ENCODE data around the gene ADD3. TPM values are rescaled to one million over a fixed set of nuclear protein-coding genes. Genes with fewer than 3 reads are reported as not detected.
"Not testable (repeated sequence)": the region's sequence is repeated elsewhere in the genome, so short reads cannot be mapped to it uniquely, and the experiment has no call there.

Gene ADD3
- total RNA-seq, 1 experiment from 2014 or later = 86.7 TPM

DNA sequence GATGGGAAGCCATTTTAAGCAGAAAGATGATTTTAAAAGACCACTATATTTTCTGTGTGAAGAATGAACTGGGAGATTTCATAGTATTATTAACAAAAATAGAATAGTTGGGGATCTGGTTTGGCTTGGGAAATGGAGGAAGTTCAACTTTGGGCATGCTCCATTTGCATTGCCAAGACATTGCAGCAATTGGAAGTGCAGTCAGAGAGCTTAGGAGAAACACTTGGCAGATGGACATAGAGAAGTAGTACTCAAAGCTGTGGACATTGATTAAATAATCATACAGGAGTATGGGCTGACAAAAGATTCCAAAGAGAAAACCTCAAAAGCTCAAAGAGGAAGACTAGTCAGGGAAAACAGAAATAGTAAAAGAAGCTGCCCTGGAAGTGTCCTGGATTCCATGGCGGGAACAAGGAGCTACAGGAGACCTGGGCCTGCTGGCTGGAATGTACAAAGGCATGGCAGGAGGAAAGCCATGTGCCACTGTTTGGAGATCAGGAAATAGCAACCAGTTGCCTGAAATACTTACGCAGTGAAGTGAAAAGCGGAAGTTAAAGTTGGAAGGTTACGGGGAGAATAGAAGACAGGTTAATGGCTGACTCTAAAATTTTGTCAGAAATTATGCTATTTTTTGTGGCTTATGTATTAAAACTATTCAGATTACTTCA, 106.0 kb downstream of the ADD3 start:
- Mint-ChIP-seq H3K4me1 (no peaks in the 10 kb centered on the region), H3K36me3 (peaks cover 40% of the 10 kb centered on the region), H3K27me3 (ENCODE audit: low read depth) (no peaks in the 10 kb centered on the region), H3K27ac (no peak overlapping the region), H3K9me3 (no peaks in the 10 kb centered on the region), H3K4me3 (no peak overlapping the region)
- TF ChIP-seq ETV6 (CRISPR knock-in tag; IDR thresholded peaks at IDR 0.05) (no peak), IRF2 (CRISPR knock-in tag; IDR thresholded peaks at IDR 0.05; ENCODE audit: borderline replicate concordance, low read depth) (no peak), EMX1 (CRISPR knock-in tag; IDR thresholded peaks at IDR 0.05) (no peak), TEAD1 (CRISPR knock-in tag; IDR thresholded peaks at IDR 0.05) (no peak)
- TF ChIP-seq, protein P1, sequence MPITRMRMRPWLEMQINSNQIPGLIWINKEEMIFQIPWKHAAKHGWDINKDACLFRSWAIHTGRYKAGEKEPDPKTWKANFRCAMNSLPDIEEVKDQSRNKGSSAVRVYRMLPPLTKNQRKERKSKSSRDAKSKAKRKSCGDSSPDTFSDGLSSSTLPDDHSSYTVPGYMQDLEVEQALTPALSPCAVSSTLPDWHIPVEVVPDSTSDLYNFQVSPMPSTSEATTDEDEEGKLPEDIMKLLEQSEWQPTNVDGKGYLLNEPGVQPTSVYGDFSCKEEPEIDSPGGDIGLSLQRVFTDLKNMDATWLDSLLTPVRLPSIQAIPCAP (CRISPR knock-in tag; IDR thresholded peaks at IDR 0.05) = no peak
- DNase-seq (ENCODE audit: low spot score) = no peak
- no peak for ATAC-seq
- ChIA-PET CTCF (interaction anchor here (1.0 kb wide), 2 partner anchors 32 to 229 kb away, joined by 3 read pairs; no protein-coding TSS in a partner anchor), POLR2A (no interaction called here)

GRCh38 chr10:110114668-110115067, 106.9 kb downstream of the ADD3 start:
- CTCF ChIA-PET = not testable (repeated sequence)

DNA sequence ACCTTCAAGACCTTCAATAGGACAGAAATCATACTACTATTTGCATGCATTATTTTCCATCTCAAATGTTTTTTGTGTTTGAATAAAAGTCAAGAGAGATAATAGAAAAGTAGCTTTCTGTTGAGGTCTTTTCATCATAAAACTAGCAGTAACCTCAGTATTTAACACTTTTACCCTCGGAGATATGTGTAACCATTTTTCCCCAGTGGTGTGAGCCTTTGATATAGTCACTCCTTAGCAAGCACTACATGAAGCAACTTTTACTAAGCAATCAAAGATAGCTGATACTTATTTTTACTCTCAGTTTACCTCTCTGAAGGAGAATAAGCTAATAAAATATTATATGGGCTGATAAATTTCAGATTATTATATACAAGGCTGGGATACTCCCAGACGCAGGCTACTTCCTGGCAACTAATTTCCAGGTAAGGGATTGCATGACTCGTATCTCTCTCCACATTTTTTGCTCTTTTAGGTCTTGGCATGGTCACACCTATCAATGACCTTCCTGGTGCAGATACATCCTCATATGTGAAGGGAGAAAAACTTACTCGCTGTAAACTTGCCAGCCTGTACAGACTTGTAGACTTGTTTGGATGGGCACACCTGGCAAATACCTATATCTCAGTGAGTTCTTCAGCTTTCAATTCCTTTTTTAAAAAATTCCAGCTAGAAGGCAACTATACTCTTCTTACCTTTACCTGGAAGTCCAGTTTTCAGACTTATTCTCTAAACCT, 108.2 kb downstream of the ADD3 start:
- ChIA-PET CTCF (interaction anchor here (0.9 kb wide), 1 partner anchor 232 kb away, joined by 4 read pairs; no protein-coding TSS in a partner anchor), POLR2A (no interaction called here)
- DNase-seq (ENCODE audit: low spot score) (no peak), ATAC-seq (no peak)
- no peak overlapping the region for H3K4me3 Mint-ChIP-seq
- no peaks in the 10 kb centered on the region for H3K4me1 Mint-ChIP-seq
- H3K9me3 Mint-ChIP-seq = no peaks in the 10 kb centered on the region
- H3K27me3 Mint-ChIP-seq (ENCODE audit: low read depth) = no peaks in the 10 kb centered on the region
- no peak overlapping the region for H3K27ac Mint-ChIP-seq
- H3K36me3 Mint-ChIP-seq = peaks cover 56% of the 10 kb centered on the region
- TF ChIP-seq, protein P2, sequence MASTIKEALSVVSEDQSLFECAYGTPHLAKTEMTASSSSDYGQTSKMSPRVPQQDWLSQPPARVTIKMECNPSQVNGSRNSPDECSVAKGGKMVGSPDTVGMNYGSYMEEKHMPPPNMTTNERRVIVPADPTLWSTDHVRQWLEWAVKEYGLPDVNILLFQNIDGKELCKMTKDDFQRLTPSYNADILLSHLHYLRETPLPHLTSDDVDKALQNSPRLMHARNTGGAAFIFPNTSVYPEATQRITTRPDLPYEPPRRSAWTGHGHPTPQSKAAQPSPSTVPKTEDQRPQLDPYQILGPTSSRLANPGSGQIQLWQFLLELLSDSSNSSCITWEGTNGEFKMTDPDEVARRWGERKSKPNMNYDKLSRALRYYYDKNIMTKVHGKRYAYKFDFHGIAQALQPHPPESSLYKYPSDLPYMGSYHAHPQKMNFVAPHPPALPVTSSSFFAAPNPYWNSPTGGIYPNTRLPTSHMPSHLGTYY (CRISPR knock-in tag; IDR thresholded peaks at IDR 0.05) = no peak
- TF ChIP-seq FOXJ3 (CRISPR knock-in tag; IDR thresholded peaks at IDR 0.05; ENCODE audit: borderline replicate concordance) (no peak), CDX4 (CRISPR knock-in tag; IDR thresholded peaks at IDR 0.05; ENCODE audit: borderline replicate concordance) (no peak), GABPB1 (CRISPR knock-in tag; IDR thresholded peaks at IDR 0.05) (no peak), GRHL2 (CRISPR knock-in tag; IDR thresholded peaks at IDR 0.05; ENCODE audit: insufficient replicate concordance, severe bottlenecking) (no peak), FOXK1 (CRISPR knock-in tag; IDR thresholded peaks at IDR 0.05) (no peak), EMX1 (CRISPR knock-in tag; IDR thresholded peaks at IDR 0.05) (no peak), ELF4 (CRISPR knock-in tag; IDR thresholded peaks at IDR 0.05; ENCODE audit: low read depth) (no peak), SMAD3 (CRISPR knock-in tag; IDR thresholded peaks at IDR 0.05; ENCODE audit: borderline replicate concordance) (no peak), ZNF121 (CRISPR knock-in tag; IDR thresholded peaks at IDR 0.05) (no peak), ZBTB21 (CRISPR knock-in tag; IDR thresholded peaks at IDR 0.05; ENCODE audit: borderline replicate concordance) (no peak), ATF6 (CRISPR knock-in tag; IDR thresholded peaks at IDR 0.05) (no peak)
- TF ChIP-seq, protein P3, sequence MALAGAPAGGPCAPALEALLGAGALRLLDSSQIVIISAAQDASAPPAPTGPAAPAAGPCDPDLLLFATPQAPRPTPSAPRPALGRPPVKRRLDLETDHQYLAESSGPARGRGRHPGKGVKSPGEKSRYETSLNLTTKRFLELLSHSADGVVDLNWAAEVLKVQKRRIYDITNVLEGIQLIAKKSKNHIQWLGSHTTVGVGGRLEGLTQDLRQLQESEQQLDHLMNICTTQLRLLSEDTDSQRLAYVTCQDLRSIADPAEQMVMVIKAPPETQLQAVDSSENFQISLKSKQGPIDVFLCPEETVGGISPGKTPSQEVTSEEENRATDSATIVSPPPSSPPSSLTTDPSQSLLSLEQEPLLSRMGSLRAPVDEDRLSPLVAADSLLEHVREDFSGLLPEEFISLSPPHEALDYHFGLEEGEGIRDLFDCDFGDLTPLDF (CRISPR knock-in tag; IDR thresholded peaks at IDR 0.05) = no peak
- TF ChIP-seq, protein P4, sequence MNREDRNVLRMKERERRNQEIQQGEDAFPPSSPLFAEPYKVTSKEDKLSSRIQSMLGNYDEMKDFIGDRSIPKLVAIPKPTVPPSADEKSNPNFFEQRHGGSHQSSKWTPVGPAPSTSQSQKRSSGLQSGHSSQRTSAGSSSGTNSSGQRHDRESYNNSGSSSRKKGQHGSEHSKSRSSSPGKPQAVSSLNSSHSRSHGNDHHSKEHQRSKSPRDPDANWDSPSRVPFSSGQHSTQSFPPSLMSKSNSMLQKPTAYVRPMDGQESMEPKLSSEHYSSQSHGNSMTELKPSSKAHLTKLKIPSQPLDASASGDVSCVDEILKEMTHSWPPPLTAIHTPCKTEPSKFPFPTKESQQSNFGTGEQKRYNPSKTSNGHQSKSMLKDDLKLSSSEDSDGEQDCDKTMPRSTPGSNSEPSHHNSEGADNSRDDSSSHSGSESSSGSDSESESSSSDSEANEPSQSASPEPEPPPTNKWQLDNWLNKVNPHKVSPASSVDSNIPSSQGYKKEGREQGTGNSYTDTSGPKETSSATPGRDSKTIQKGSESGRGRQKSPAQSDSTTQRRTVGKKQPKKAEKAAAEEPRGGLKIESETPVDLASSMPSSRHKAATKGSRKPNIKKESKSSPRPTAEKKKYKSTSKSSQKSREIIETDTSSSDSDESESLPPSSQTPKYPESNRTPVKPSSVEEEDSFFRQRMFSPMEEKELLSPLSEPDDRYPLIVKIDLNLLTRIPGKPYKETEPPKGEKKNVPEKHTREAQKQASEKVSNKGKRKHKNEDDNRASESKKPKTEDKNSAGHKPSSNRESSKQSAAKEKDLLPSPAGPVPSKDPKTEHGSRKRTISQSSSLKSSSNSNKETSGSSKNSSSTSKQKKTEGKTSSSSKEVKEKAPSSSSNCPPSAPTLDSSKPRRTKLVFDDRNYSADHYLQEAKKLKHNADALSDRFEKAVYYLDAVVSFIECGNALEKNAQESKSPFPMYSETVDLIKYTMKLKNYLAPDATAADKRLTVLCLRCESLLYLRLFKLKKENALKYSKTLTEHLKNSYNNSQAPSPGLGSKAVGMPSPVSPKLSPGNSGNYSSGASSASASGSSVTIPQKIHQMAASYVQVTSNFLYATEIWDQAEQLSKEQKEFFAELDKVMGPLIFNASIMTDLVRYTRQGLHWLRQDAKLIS (CRISPR knock-in tag; IDR thresholded peaks at IDR 0.05; ENCODE audit: borderline replicate concordance) = no peak
- TF ChIP-seq, protein P5, sequence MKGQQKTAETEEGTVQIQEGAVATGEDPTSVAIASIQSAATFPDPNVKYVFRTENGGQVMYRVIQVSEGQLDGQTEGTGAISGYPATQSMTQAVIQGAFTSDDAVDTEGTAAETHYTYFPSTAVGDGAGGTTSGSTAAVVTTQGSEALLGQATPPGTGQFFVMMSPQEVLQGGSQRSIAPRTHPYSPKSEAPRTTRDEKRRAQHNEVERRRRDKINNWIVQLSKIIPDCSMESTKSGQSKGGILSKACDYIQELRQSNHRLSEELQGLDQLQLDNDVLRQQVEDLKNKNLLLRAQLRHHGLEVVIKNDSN (CRISPR knock-in tag; IDR thresholded peaks at IDR 0.05) = no peak

More at GRCh38 chr10:110114668-110115067, 106.9 kb downstream of the ADD3 start:
- DNase-seq (ENCODE audit: low spot score); H3K4me1 Mint-ChIP-seq; H3K27ac Mint-ChIP-seq; ATAC-seq; POLR2A ChIA-PET; H3K9me3 Mint-ChIP-seq; H3K27me3 Mint-ChIP-seq (ENCODE audit: low read depth); H3K4me3 Mint-ChIP-seq: not testable (repeated sequence)
- peak; percentile 85 for TF ChIP-seq ZNF121 (CRISPR knock-in tag; IDR thresholded peaks at IDR 0.05)
- peaks cover 49% of the 10 kb centered on the region for H3K36me3 Mint-ChIP-seq

Measured in WTC11 (cell line).